ENCODE results near the gene GABPB2. TPM values are rescaled to one million over a fixed set of nuclear protein-coding genes. Genes with fewer than 3 reads are reported as not detected.
A peak's percentile ranks its signal among the peaks of the same experiment; 100 is the strongest.

The GABPB2 gene
- total RNA-seq, 1 donor: 16.3 TPM

DNA sequence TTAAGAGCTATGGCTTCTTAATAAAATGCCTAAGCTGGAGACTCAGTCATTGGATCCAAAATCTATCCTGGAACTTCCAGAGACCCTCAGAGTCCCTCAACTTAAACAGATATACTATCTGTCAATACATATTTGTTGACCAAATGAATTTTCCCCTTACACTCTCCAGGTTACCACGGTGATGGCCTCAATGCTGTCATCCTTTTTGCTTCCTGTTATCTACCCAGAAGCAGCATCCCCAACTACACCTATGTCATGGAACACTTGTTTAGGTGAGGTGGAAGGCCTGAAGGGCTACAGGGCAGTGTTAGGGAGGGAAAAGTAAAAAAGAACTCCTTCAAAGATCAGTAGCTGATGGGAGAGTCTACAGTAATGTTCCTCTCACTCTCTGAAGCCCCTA is 27.4 kb upstream of the GABPB2 start:
- TF ChIP-seq, protein P1, sequence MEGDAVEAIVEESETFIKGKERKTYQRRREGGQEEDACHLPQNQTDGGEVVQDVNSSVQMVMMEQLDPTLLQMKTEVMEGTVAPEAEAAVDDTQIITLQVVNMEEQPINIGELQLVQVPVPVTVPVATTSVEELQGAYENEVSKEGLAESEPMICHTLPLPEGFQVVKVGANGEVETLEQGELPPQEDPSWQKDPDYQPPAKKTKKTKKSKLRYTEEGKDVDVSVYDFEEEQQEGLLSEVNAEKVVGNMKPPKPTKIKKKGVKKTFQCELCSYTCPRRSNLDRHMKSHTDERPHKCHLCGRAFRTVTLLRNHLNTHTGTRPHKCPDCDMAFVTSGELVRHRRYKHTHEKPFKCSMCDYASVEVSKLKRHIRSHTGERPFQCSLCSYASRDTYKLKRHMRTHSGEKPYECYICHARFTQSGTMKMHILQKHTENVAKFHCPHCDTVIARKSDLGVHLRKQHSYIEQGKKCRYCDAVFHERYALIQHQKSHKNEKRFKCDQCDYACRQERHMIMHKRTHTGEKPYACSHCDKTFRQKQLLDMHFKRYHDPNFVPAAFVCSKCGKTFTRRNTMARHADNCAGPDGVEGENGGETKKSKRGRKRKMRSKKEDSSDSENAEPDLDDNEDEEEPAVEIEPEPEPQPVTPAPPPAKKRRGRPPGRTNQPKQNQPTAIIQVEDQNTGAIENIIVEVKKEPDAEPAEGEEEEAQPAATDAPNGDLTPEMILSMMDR (IDR thresholded peaks at IDR 0.05; ENCODE audit: extremely low read depth, low read depth, low read length): no peak
- Histone ChIP-seq H3K27me3 (ENCODE audit: insufficient read depth, low read length) (no peaks in the 10 kb centered on the region), H4K20me1 (ENCODE audit: insufficient read depth, low read length) (no peaks in the 10 kb centered on the region), H3K27ac (ENCODE audit: low read depth, low read length) (no peak overlapping the region), H2AFZ (ENCODE audit: low read length) (no peak overlapping the region), H3K79me2 (ENCODE audit: insufficient read depth, low read length) (no peaks in the 10 kb centered on the region), H3K4me2 (ENCODE audit: insufficient read depth, low read length) (no peak overlapping the region), H3K36me3 (ENCODE audit: insufficient read depth, low read length) (no peaks in the 10 kb centered on the region), H3K9me3 (ENCODE audit: low read depth, low read length) (no peaks in the 10 kb centered on the region), H3K4me3 (ENCODE audit: insufficient read depth, low read length) (no peak overlapping the region), H3K4me1 (ENCODE audit: insufficient read depth, low read length) (peaks cover 3% of the 10 kb centered on the region)
- no peak for DNase-seq (ENCODE audit: insufficient read length, low spot score, missing footprints)

DNA sequence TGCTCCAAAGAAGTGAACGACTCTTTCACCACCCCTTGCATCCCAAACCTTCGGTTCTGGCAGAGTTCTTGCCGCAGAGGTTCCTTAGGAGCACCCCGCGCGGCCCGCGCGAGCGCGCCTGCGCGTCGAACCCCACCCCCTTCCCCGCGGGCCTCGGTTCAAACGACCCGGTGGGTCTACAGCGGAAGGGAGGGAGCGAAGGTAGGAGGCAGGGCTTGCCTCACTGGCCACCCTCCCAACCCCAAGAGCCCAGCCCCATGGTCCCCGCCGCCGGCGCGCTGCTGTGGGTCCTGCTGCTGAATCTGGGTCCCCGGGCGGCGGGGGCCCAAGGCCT is 23.0 kb upstream of the GABPB2 start, which contains the start of gene C1orf56:
C1orf56 (plus strand) TSS at position 161 of the 334 bp plus-strand sequence; CDS start at position 258, 97 bp downstream.
- Histone ChIP-seq H3K9me3 (ENCODE audit: low read depth, low read length) (no peaks in the 10 kb centered on the region), H4K20me1 (ENCODE audit: insufficient read depth, low read length) (no peaks in the 10 kb centered on the region), H3K36me3 (ENCODE audit: insufficient read depth, low read length) (peaks cover 23% of the 10 kb centered on the region), H3K4me2 (ENCODE audit: insufficient read depth, low read length) (peak within 1 kb of the TSS; percentile 97), H3K27ac (ENCODE audit: low read depth, low read length) (peak within 1 kb of the TSS; percentile 83), H2AFZ (ENCODE audit: low read length) (peak within 1 kb of the TSS; percentile 68), H3K4me3 (ENCODE audit: insufficient read depth, low read length) (peak within 1 kb of the TSS; percentile 88), H3K79me2 (ENCODE audit: insufficient read depth, low read length) (peaks cover 3% of the 10 kb centered on the region), H3K4me1 (ENCODE audit: insufficient read depth, low read length) (peaks cover 11% of the 10 kb centered on the region), H3K27me3 (ENCODE audit: insufficient read depth, low read length) (no peaks in the 10 kb centered on the region)
- TF ChIP-seq, protein P1 (IDR thresholded peaks at IDR 0.05; ENCODE audit: extremely low read depth, low read depth, low read length): no peak
- peak; percentile 95 for DNase-seq (ENCODE audit: insufficient read length, low spot score, missing footprints)

DNA sequence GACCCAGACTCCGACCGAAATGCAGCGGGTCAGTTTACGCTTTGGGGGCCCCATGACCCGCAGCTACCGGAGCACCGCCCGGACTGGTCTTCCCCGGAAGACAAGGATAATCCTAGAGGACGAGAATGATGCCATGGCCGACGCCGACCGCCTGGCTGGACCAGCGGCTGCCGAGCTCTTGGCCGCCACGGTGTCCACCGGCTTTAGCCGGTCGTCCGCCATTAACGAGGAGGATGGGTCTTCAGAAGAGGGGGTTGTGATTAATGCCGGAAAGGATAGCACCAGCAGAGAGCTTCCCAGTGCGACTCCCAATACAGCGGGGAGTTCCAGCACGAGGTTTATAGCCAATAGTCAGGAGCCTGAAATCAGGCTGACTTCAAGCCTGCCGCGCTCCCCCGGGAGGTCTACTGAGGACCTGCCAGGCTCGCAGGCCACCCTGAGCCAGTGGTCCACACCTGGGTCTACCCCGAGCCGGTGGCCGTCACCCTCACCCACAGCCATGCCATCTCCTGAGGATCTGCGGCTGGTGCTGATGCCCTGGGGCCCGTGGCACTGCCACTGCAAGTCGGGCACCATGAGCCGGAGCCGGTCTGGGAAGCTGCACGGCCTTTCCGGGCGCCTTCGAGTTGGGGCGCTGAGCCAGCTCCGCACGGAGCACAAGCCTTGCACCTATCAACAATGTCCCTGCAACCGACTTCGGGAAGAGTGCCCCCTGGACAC is 22.5 kb upstream of the GABPB2 start:
- Histone ChIP-seq H3K9me3 (ENCODE audit: low read depth, low read length) (no peaks in the 10 kb centered on the region), H2AFZ (ENCODE audit: low read length) (peak overlapping the region; percentile 68), H3K27ac (ENCODE audit: low read depth, low read length) (peak overlapping the region; percentile 83), H3K4me1 (ENCODE audit: insufficient read depth, low read length) (peaks cover 11% of the 10 kb centered on the region), H3K4me2 (ENCODE audit: insufficient read depth, low read length) (peak overlapping the region; percentile 97), H3K79me2 (ENCODE audit: insufficient read depth, low read length) (peaks cover 3% of the 10 kb centered on the region), H3K27me3 (ENCODE audit: insufficient read depth, low read length) (no peaks in the 10 kb centered on the region), H3K4me3 (ENCODE audit: insufficient read depth, low read length) (peak overlapping the region; percentile 88), H4K20me1 (ENCODE audit: insufficient read depth, low read length) (peaks cover 4% of the 10 kb centered on the region), H3K36me3 (ENCODE audit: insufficient read depth, low read length) (peaks cover 28% of the 10 kb centered on the region)
- peak; percentile 95 for DNase-seq (ENCODE audit: insufficient read length, low spot score, missing footprints)
- TF ChIP-seq, protein P1 (IDR thresholded peaks at IDR 0.05; ENCODE audit: extremely low read depth, low read depth, low read length): no peak

DNA sequence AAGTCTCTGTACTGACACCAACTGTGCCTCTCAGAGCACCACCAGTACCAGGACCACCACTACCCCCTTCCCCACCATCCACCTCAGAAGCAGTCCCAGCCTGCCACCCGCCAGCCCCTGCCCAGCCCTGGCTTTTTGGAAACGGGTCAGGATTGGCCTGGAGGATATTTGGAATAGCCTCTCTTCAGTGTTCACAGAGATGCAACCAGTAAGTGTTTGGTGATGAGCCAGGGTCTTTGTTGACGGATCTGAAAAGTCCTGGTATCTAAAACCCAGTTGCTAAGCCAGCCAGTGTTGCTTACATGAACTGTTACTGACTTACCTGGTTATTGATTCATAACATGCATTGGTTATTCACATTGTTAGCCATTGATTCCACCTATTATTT is 21.9 kb upstream of the GABPB2 start:
- Histone ChIP-seq H3K4me2 (ENCODE audit: insufficient read depth, low read length) (peak overlapping the region; percentile 97), H3K27ac (ENCODE audit: low read depth, low read length) (peak overlapping the region; percentile 83), H2AFZ (ENCODE audit: low read length) (no peak overlapping the region), H3K79me2 (ENCODE audit: insufficient read depth, low read length) (peaks cover 3% of the 10 kb centered on the region), H3K9me3 (ENCODE audit: low read depth, low read length) (no peaks in the 10 kb centered on the region), H3K4me1 (ENCODE audit: insufficient read depth, low read length) (peaks cover 11% of the 10 kb centered on the region), H3K4me3 (ENCODE audit: insufficient read depth, low read length) (peak overlapping the region; percentile 88), H4K20me1 (ENCODE audit: insufficient read depth, low read length) (peaks cover 4% of the 10 kb centered on the region), H3K36me3 (ENCODE audit: insufficient read depth, low read length) (peaks cover 34% of the 10 kb centered on the region), H3K27me3 (ENCODE audit: insufficient read depth, low read length) (no peaks in the 10 kb centered on the region)
- DNase-seq (ENCODE audit: insufficient read length, low spot score, missing footprints): no peak
- TF ChIP-seq, protein P1 (IDR thresholded peaks at IDR 0.05; ENCODE audit: extremely low read depth, low read depth, low read length): peak; percentile 52

Measured in osteoblast (primary cell).